HG03196 (cell line): ENCODE results near the gene LIM2.

Source experiments
- ATAC-seq: cut with Tn5 transposase; IDR thresholded peaks from one replicate; pipeline ENCODE4 v1.9.1; 2021; ENCODE audit not compliant: unreplicated experiment

The LIM2 gene

GRCh38 chr19:51341066-51341465, 46.7 kb downstream of the LIM2 start:
- no peak for ATAC-seq

DNA sequence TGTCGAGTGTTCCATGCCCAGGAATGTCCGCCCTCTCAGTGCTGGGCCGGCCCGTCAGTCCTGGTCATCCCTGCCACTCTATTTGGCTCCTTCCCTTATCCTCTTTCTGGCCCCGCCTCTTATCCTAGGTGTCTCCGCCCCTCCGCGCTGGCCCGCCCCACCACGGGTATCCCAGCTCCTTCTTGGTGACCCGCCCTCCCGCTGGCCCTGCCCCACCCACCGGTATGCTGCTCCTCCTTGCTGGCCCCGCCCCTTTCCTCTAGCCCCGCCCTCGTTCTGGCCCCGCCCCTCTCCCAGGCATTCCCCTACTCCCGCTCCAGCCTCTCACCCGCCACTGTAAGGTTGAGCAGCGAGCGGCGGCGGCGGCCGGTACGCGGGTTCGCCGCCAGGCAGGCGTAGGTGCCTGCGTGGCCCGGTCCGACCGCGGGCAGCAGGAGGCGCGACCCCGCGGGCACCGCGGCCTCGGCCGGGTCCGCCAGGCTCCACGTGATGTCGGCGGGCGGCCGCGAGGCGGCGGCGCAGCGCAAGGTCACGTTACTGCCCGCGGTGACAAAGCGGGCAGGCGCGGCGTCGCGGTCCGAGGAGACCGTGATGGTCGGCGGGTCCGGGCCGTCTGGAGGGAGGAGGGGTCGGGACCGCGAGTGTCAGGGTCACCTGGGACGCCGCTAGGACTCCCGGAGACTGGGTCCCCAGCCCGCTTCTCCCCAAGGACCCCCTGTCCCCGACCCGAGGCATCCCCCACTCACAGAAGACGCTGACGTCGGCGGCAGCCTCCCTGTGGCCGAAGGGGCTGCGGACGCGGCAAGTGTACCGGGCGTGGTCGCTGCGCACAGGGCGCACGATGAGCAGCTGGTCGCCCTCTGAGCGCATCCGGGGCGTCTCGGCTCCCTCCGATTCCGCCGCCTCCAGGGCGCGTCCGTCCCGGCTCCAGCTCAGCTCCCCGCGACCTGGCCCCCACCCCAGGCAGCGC, 47.8 kb downstream of the LIM2 start:
- ATAC-seq = peak; percentile 43

- ATAC-seq = no peak
Observed at GRCh38 chr19:51339313-51339686, 48.5 kb downstream of the LIM2 start.

GRCh38 chr19:51338563-51339312, 49.0 kb downstream of the LIM2 start:
- ATAC-seq = peak; percentile 64

GRCh38 chr19:51337861-51338562, 49.8 kb downstream of the LIM2 start:
- no peak for ATAC-seq

DNA sequence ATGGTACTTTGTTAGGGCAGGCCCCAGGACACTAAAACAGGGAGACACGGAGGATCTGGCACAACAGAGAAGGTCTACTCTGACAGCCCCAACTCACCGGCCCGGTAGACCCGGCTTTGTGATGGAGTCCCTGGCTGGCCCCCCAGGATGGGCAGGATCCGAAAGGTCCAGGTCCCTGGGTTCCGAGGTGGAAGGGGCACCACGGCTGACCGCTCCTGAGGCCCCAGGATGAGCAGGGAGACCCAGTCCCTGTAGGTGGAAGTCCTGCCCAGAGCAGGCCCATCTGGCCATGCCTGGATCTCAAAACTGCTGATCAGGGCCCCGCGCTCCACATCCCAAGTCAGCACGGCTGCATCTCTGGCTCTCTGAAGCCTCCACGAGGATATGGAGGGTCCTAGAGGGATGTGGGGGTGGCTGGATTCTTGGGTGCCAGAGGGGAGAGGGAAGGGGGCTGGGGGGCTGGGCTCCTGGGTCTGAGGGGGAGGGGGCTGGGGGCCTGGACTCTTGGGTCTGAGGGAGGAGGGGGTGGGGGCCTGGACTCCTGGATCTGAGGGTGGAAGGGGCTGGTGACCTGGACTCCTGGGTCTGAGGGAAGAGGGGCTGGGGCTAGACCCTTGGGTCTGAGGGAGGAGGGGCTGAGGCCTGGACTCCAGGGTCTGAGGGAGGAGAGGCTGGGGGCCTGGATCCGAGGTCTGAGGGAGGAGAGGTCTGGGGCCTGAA, 50.5 kb downstream of the LIM2 start:
- no peak for ATAC-seq

DNA sequence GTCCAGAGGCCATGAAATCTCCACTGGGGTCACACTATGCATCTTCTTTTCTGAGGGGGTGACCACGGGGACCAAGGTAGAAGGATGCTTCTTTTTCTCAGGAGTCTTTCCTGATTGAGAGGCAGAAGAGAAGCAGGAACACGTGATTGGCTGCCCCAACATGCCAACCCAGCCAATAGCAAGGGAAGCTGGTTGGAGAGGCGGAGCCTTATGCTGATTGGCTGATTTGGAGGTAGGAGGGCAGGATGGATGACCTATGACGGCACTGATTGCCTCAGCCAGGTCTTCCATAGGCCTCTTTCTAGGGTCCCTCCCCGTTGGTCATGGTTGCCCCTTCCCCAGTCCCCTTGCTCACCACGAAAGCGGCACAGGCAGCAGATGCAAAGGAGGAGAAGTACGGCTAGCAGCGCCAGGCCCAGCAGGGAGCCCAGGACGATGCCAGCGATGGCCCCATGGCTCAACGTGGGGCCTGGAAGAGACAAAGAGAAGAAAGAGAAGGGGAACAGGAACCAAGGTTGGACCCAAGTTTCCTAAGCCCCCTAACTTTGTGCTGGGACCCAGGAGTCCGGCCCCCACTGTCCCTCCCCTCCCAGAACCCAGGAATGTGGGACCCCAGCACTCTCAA, 53.8 kb downstream of the LIM2 start:
- no peak for ATAC-seq

DNA sequence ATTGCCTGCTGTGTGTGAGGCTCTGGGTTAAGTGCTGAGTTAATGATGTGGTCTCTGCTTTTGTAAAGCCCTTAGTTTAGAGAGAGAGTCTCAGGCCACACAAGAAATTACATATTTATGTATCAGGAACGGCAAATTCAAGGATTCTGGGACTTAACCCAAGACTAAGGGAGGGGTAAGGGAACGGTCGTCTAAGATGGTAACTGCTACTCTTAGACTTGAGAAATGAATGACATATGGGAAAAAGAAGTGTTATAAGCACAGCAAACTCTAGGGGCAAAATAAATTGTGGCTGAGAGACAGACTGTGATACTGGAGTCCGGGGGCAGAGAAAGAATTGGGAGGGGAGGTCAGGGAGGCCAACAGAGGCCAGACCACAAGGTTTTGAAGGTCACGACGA, 56.1 kb downstream of the LIM2 start:
- no peak for ATAC-seq

GRCh38 chr19:51331193-51331592, 56.6 kb downstream of the LIM2 start:
- ATAC-seq = no peak

GRCh38 chr19:51330366-51330765, 57.4 kb downstream of the LIM2 start:
- ATAC-seq = no peak
